ENCODE results near the gene ITPRID2.
A peak's percentile ranks its signal among the peaks of the same experiment; 100 is the strongest.

The ITPRID2 gene

GRCh38 chr2:181882246-181883020, 9.1 kb upstream of the ITPRID2 start:
- no peak for DNase-seq

- DNase-seq = no peak
Measured at GRCh38 chr2:181884601-181885000, 6.9 kb upstream of the ITPRID2 start.

- no peak for DNase-seq
Measured at GRCh38 chr2:181885096-181885495, 6.4 kb upstream of the ITPRID2 start.

- DNase-seq = no peak
Measured at GRCh38 chr2:181886192-181886591, 5.3 kb upstream of the ITPRID2 start.

GRCh38 chr2:181887045-181887444, 4.5 kb upstream of the ITPRID2 start:
- DNase-seq = no peak

- no peak for DNase-seq
Measured at GRCh38 chr2:181889776-181890175, 1.8 kb upstream of the ITPRID2 start.

GRCh38 chr2:181890271-181890670, 1.3 kb upstream of the ITPRID2 start:
- no peak for DNase-seq

- DNase-seq = peak; percentile 65
Measured at GRCh38 chr2:181891966-181892798, 652 bp downstream of the ITPRID2 start.

GRCh38 chr2:181892799-181893435, 1.4 kb downstream of the ITPRID2 start:
- no peak for DNase-seq

GRCh38 chr2:181894381-181894780, 2.9 kb downstream of the ITPRID2 start:
- DNase-seq = no peak

- DNase-seq = no peak
Measured at GRCh38 chr2:181895818-181896217, 4.3 kb downstream of the ITPRID2 start.

GRCh38 chr2:181896286-181896685, 4.8 kb downstream of the ITPRID2 start:
- DNase-seq = no peak

GRCh38 chr2:181900007-181900651, 8.6 kb downstream of the ITPRID2 start:
- DNase-seq = no peak

- no peak for DNase-seq
Measured at GRCh38 chr2:181902625-181903024, 11.1 kb downstream of the ITPRID2 start.

GRCh38 chr2:181904022-181904632, 12.6 kb downstream of the ITPRID2 start:
- DNase-seq = peak; percentile 56

- no peak for DNase-seq
Measured at GRCh38 chr2:181907057-181907456, 15.5 kb downstream of the ITPRID2 start.

GRCh38 chr2:181907635-181908034, 16.1 kb downstream of the ITPRID2 start:
- DNase-seq = no peak

GRCh38 chr2:181910028-181910831, 18.7 kb downstream of the ITPRID2 start:
- DNase-seq = no peak

- DNase-seq = no peak
Measured at GRCh38 chr2:181911830-181912229, 20.3 kb downstream of the ITPRID2 start.

- no peak for DNase-seq
Measured at GRCh38 chr2:181915102-181915501, 23.6 kb downstream of the ITPRID2 start.

Measured in CD4-positive, alpha-beta T cell treated with Interleukin-10 for 1 hour (primary cell).